HG03558 (cell line): ENCODE results near the gene STYXL1.
"Not testable (repeated sequence)": the region's sequence is repeated elsewhere in the genome, so short reads cannot be mapped to it uniquely, and the experiment has no call there.

Experiments
- ATAC-seq: cut with Tn5 transposase; IDR thresholded peaks from one replicate; pipeline ENCODE4 v1.9.1; 2021; ENCODE audit warnings: moderate number of reproducible peaks; ENCODE audit not compliant: unreplicated experiment; ENCODE audit errors: extremely low read depth

STYXL1 gene

DNA sequence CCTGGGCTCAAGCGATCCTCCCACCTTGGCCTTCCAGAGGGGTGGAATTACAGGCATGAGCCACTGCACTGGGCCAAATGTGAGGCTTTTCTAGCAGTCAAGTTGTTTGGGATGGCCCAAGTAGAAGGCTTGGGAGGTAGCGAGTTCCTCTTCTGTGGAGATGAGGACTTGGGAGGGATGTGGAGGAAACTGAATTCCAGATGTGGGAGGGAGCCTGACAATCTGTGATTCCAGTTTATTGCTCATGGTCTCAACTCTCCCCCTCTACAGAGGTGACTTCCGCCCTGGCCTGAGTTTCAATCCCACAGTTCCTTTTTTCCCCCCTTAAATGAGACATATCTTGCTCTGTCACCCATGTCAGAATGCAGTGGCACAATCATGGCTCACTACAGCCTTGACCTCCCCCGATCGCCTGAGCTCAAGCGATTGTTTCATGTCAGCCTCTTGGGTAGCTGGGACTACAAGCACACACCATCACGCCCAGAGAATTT lies 3.4 kb downstream of the STYXL1 start:
- ATAC-seq, result no peak

- ATAC-seq, result no peak
Measured at GRCh38 chr7:76040126-76040525, 7.7 kb downstream of the STYXL1 start.

DNA sequence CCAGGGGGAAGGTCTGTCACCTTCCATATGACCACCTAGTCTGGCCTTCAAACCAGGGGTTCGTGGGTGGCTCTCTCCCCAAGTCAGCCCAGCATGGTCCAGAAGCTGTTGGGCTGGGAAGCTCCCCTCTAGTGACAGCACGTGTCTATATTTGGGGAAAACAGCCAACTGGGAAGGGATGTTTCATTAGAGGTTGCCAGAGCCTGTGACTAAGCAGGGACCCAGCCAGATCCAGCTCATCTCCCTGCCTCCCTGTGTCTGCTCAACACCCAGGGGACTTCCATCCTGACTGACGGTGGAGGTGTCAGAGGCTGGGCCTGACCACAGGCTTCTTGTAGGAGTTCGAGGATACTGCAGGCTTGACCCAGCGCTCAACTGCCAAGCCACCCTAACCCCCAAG lies 10.5 kb downstream of the STYXL1 start:
- ATAC-seq, result no peak

GRCh38 chr7:76031964-76032363 lies 15.8 kb downstream of the STYXL1 start:
- ATAC-seq, result no peak

GRCh38 chr7:76029682-76030081 lies 18.1 kb downstream of the STYXL1 start:
- not testable (repeated sequence) for ATAC-seq

DNA sequence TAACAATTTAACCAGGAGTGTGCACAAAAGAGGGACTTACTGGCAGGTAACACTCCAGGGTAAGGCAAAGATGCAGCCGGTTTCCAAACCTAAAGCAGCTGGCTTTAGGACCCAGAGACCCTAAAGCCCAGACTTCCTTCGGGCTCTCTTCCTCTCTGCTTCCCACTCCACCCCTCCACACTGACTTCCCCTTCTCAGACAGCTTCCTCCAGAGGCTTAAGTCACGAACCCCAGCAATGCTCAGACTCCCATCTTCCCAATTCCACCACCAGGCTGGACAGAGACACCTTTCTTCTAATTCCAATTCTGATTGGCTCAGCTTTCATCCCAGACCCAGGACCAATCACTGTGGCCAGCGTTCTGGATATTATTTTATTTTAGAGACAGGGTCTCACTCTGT lies 24.8 kb downstream of the STYXL1 start:
- no peak for ATAC-seq

DNA sequence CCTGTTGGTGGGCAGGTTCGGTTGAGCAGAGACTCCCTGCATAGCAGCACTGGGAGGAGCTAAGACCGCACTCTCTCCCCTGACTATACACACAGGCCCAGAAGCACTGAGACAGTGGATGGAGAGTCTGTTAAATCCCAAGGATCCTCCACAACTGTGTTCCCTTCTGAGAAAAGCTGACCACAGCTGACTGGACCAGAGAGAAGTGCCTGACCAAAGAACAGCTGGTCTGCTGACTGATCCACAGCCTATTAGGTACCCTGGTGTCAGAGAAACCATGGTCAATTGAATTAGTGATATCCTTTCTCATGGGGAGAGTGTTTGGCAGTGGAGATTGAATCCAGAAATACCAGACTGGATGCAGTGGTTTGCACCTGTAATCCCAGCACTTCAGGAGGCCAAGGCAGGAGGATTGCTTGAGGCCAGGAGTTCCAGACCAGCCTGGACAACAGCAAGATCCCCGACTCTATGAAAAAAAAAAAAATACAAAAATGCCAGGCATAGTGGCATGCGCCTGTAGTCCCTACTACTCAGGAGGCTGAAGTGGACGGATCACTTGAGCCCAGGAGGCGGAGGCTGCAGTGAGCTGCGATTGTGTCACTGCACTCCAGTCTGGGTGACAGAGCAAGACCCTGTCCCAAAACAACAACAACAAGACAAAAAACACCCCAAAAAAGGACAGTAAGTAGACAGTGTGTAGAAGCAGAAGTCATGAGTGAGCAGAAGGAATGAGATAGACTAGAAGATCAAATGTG lies 25.6 kb downstream of the STYXL1 start:
- no peak for ATAC-seq

- ATAC-seq, result no peak
Measured at GRCh38 chr7:76020031-76020714, 27.6 kb downstream of the STYXL1 start.

GRCh38 chr7:76018520-76018919 lies 29.3 kb downstream of the STYXL1 start:
- ATAC-seq, result not testable (repeated sequence)

GRCh38 chr7:76016191-76016947 lies 31.4 kb downstream of the STYXL1 start:
- no peak for ATAC-seq

DNA sequence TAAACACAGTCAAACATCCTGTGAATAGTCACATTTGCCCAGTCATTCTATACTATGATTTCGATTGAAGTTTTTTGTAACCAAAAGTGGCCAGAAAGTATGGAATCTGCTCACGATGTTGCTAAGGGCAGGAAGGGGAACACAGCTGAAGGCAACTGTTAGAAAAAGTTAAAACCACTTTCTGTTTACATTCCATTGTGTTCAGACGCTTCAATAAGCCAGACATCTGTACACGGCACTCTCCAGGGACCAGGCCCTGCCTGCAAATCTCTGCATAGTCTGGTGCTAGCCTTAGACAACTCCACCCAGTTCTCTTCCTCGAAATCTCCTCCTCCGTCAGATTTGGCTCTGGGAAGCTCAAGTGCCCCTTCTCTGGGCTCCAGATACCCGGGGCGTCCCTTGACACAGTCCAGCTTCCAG lies 36.3 kb downstream of the STYXL1 start:
- no peak for ATAC-seq

GRCh38 chr7:76009672-76010600 lies 37.9 kb downstream of the STYXL1 start:
- ATAC-seq, result no peak

- no peak for ATAC-seq
Measured at GRCh38 chr7:76008156-76008687, 39.6 kb downstream of the STYXL1 start.

DNA sequence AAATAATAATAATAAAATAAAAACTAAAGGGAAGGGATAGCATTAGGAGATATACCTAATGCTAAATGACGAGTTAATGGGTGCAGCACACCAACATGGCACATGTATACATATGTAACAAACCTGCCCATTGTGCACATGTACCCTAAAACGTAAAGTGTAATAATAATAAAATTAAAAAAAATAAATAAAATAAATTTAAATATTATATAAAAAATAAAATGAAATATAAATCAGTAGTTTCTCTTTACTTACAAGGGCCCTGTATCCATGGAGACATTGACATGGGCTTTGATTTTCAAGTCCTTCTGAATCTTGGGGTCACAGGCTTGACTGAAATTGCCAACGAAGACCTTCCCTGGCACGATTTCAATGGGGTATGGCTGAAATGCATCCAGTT lies 42.8 kb downstream of the STYXL1 start:
- ATAC-seq, result not testable (repeated sequence)

DNA sequence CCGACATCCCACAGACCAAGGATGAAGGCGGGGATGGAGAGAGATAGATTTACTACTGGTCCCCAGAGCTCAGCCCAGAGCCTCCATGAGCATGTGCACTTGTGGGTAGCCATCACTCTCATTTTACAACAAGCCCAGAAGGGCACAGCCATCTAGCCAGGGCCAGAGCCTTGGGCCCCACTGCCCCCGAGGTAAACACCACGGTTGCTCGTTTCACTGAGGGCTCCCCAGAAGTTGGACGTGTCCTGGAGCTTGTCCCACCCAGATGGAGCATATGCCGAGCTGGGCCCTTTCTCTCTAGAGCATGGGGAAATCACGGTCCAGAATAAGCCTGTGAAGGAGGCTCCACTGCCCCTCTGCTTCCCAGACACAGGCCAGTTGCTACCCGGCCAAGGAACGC lies 44.4 kb downstream of the STYXL1 start:
- ATAC-seq, result no peak

GRCh38 chr7:76002822-76003221 lies 45.0 kb downstream of the STYXL1 start:
- ATAC-seq, result no peak

DNA sequence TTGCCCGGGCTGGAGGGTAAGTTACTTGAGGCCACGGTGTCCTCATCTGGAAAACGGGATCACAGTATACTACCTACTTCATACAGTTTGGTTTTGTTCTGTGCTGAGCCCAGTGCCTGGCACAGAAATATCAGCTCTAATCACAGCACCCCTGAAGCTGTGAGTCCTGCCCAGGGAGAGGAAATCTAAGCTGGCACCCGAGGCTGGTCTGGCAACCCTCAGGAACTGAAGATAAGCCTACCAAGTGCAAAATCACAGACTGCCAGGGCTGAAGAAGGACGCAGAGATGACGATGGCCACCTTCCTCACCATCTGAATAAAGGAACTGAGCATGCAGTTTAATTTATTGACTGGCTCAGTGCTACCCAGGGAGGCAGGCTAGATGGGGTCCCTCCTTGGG lies 45.7 kb downstream of the STYXL1 start:
- ATAC-seq, result no peak

GRCh38 chr7:76000566-76000965 lies 47.2 kb downstream of the STYXL1 start:
- no peak for ATAC-seq

DNA sequence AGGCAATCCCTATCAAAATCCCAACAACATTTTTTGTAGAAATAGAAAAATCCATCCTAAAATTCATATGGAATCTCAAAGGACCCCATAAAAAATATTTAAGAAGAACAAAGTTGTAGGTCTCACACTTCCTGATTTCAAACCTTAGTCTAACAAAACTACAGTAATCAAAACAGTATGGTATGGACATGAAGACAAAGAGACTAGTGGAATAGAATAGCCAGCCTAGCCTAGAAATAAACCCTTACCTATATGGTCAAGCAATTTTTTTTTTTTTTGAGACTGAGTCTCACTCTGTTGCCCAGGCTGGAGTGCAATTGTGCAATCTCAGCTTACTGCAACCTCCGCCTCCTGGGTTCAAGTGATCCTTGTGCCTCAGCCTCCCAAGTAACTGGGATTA lies 49.8 kb downstream of the STYXL1 start:
- ATAC-seq, result no peak

- ATAC-seq, result no peak
Measured at GRCh38 chr7:75996476-75996875, 51.3 kb downstream of the STYXL1 start.
